IPS-18c (cell line): ENCODE measurements around the gene MT2A.
"Not testable (repeated sequence)": the region's sequence is repeated elsewhere in the genome, so short reads cannot be mapped to it uniquely, and the experiment has no call there.

Source experiments
- H3K4me3 ChIP-seq: 2 replicates; pipeline ENCODE4 v1.7.0; 2013; ENCODE audit warnings: low read depth, mild to moderate bottlenecking, low read length, moderate library complexity; ENCODE audit not compliant: insufficient read depth
- H3K9me3 ChIP-seq: one replicate; pipeline ENCODE4 v1.6.1; 2013; ENCODE audit warnings: mild to moderate bottlenecking, low read length, moderate library complexity; ENCODE audit not compliant: control insufficient read depth, insufficient read depth

The MT2A gene

DNA sequence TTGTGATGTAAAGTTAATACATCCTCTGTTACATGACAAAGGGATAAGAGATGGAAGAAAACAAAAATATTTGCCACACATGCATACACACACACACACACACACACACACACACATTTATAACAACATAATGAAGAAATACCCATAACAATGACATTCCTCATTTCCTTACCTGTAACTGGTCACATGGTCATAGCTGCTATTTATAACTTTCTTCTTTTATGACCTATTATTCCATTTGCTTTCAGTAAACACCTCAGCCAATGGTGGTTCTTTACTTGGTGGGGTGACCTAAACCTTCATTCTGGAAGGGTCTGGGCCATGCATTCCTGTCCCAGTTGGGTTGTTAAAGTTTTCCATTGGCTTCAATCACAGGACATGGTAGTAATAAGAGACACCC is 5.3 kb downstream of the MT2A start:
- no peaks in the 10 kb centered on the region for H3K9me3 ChIP-seq
- H3K4me3 ChIP-seq, result no peak overlapping the region

DNA sequence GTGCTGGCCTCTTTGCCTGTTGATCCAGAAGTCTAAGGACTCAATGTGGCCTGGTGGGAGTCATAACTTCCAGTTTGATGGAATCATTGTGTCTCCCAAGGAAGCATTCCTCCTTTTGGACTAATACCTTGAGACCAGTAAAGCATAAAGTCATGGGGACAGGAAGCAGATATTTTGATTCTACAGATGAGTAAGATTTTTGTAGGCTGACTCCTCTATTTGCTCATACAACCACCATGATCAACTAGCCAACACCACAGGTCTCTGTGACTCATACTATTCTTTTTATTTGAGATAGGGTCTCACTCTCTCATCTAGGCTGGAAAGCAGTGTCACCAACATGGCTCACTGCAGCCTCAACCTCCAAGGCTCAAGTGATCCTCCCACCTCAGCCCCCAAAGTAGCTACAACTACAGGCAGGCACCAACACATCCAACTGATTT is 6.2 kb downstream of the MT2A start:
- Histone ChIP-seq H3K4me3 (no peak overlapping the region), H3K9me3 (no peaks in the 10 kb centered on the region)

DNA sequence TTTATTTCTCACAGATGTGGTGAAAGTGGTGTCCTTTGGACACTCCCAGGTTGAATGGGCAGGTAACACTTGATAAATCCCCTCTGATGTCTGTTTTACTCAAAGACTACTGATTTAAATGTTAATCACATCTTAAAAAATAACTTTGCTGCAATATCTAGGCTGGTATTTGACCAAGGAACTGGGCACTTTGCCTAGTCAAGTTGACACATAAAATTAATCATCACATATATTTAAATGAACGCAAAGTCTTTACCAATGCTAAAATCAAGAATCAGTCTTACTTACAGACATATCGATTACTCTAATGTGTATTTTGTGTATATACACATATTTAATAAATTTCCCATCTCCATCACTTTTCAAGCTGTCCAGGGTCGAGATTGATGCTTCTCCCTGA is 7.0 kb downstream of the MT2A start:
- Histone ChIP-seq H3K4me3 (no peak overlapping the region), H3K9me3 (no peaks in the 10 kb centered on the region)

DNA sequence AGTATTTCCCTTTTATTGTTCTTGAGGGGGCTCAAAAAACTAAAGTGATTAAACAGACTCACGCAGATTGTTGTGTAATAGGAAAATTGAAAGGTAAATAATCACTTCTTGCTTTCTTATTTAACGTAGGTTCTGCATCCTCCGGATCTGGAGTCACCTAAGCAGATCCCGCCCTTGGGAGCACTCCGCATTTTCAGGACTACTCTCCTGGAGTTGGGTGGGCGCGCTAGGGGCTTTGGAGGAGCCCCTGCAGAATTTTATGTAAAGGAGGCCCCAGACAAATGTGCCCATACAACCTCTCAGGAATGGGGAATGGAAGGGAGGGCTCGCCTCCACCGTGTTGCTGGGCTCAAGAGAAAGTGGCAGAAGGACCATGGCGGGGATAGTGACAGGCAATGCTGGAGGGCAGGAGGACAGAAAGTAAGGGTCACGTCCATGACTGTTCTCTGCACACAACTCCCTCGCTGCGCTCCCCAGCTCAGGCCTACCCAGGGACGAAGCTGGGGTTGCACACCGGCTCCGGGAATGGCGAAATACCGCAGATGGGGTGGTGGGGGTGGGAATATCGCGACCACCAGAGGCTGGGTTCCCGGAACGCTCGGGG is 8.3 kb downstream of the MT2A start:
- peak overlapping the region; percentile 57 for H3K4me3 ChIP-seq

DNA sequence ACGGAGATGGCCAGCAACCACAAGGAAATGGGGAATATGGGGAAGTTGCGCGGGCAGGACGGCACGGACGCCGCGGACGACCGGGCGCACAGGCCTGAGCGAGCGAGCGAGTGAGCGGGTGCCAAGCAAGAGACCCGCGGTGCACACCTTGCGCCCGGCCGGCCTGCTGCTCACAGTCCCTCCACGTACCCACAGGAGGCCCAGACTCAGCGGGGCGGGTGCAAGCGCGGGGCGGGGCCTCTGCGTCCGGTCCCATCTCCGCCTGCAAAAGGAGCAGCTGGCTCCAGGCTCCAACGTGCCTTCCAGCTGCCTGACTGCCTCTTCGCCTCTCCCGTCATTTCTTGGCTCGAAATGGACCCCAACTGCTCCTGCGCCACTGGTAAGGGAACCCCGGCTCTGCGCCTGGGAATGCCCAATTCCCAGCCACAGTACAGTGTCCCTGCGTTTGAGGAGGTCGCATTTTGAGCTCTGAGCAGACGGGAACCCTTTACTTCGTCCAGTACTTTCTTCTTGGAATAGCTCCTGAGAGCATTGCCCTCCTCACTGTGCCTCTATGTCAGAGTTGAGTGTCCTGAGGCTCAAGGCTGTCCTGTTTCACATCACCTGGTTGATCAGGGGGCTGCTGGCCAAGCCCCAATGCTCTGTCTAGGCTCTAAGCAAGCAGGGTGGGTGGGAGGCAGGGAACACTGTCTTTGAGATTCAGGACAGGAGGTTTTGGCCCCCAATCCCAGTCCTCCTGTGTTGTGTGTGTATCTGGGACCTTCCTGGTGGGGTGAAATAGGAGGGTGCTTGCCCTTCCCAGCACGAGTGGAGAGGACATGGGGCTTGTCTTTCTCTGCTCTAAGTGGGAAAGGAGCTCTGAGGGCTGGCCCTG is 9.1 kb downstream of the MT2A start:
- Histone ChIP-seq H3K9me3 (no peaks in the 10 kb centered on the region), H3K4me3 (peak overlapping the region; percentile 57)

More for the DNA sequence above, 8.3 kb downstream of the MT2A start:
- no peaks in the 10 kb centered on the region for H3K9me3 ChIP-seq

DNA sequence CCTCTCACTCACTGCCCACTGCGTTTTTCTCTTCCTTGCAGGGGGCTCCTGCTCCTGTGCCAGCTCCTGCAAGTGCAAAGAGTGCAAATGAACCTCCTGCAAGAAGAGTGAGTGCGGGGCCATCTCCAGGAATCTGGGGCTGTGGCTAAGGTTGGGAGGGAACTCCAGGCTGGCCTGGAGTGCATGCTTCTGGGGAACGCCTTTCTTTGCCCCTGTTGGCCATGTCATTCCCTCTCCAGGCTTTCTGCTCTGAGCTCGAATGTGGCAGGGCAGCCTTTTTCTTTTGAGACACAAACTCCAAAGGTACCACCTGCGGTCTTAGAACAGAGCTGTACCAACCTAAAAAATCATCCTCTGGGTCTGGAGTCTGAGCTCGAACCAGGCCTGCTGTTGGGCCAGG is 9.8 kb downstream of the MT2A start:
- Histone ChIP-seq H3K9me3 (no peaks in the 10 kb centered on the region), H3K4me3 (no peak overlapping the region)

DNA sequence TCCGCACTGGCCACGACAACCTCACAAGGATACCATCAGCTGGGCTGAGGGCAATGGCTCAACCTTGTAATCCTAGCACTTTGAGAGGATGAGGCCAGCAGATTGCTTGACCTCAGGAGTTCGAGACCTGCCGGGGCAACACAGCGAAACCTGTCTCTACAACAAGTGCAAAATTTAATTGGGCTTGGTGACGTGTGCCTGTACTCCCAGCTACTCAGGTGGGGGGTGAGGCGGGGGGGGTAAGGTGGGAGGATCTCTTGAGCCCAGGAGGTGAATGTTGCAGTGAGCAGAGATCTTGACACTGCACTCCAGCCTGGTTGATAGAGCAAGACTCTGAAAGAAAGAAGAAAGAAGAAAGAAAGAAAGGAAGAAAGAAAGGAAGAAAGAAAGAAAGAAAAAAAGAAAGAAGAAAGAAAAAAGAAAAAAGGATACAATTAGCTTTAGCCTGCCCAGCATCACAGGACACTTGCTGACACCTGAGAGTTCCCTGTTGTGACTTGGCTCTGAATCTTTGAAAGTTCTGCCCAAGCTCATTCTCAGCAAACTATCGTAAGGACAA is 12.0 kb downstream of the MT2A start:
- Histone ChIP-seq H3K9me3 (no peaks in the 10 kb centered on the region), H3K4me3 (no peak overlapping the region)

DNA sequence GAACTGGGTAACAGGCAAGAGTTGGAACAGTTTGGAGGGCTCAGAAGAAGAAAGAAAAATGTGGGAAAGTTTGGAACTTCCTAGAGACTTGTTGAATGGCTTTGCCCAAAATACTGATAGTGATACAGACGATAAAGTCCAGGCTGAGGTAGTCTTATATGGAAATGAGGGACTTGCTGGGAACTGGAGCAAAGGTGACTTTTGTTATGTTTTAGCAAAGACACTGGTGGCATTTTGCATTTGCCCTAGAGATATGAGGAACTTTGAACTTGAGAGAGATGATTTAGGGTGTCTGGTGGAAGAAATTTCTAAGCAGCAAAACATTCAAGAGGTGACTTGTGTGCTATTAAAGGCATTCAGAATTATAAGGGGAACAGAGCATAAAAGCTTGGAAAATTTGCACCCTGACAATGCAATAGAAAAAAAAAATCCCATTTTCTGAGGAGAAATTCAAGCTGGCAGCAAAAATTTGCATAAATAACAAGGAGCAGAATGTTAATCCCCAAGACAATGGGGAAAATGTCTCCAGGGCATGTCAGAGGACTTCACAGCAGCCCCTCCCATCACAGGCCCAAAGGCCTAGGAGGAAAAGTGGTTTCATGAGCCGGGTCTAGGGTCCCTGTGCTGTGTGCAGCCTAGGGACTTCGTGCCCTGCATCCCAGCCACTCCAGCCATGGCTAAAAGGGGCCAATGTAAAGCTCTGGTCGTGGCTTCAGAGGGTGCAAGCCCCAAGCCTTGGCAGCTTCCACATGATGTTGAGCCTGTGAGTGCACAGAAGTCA is 13.5 kb downstream of the MT2A start:
- not testable (repeated sequence) for H3K4me3 ChIP-seq, H3K9me3 ChIP-seq

DNA sequence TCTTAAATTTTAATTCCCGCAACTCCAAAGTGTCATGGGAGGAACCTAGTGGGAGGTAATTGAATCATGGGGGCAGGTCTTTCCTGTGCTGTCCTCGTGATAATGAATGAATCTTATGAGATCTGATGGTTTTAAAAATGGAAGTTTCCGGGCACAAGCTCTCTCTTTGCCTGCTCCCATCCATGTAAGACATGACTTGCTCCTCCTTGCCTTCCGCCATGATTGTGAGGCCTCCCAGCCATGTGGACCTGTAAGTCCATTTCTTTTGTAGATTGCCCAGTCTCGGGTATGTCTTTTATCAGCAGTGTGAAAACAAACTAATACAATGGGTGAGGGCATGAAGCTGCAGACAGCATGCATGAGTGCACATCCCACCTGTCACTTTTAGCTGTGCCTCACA is 14.8 kb downstream of the MT2A start:
- not testable (repeated sequence) for H3K9me3 ChIP-seq, H3K4me3 ChIP-seq

DNA sequence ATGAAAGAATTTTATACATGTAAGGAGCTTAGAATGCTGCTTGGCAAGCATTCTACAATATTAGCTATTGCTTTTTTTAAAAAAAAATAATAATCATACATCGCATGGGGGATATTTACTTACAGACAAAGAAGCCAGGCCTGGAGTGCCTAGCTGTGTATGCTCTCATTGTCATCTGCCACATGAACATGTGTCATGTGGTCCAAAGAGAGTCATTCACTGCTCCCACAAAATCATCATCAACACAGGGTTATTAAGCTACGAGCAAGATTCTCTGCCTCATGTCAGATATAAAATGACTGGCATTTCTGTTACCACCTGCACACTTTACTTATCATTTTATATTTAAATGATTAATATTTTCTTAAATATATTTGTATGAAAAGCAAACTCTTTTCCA is 15.3 kb downstream of the MT2A start:
- no peak overlapping the region for H3K4me3 ChIP-seq
- H3K9me3 ChIP-seq, result no peaks in the 10 kb centered on the region

DNA sequence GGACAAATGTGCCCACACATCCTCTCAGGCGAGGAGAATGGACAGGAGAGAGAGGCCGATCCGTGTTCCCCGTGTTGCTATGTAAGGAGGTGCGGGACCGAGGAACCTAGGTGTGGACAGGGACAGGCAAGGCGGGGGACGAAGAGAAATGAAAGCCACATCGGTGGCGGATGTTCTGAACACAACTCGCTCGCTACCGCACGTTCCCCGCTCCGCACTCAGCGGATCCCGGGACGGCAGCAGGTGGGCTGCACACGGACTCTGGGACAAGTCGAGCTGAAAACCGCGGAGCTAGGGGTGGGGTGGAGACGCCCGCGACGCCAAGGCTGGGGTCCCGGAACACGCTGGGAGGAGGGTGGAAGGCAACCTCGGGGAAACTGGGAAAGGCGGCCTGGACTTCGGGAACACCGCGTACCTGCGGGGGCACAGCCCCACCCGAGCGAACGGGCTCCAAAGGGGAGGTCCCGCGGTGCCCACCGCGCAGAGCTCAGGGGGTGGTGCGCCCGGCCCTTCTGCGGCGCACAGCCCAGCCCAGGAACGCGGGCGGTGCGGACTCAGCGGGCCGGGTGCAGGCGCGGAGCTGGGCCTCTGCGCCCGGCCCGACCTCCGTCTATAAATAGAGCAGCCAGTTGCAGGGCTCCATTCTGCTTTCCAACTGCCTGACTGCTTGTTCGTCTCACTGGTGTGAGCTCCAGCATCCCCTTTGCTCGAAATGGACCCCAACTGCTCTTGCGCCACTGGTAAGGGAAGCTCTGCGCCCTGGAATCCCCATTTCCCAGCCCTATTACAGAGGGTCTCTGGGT is 17.0 kb downstream of the MT2A start, which contains the start of gene MT1E:
TSS of gene MT1E (plus strand) at position 642 of the 803 bp plus-strand sequence. CDS start at position 713, 71 bp downstream.
- Histone ChIP-seq H3K9me3 (no peaks in the 10 kb centered on the region), H3K4me3 (peak within 1 kb of the TSS; percentile 64)

DNA sequence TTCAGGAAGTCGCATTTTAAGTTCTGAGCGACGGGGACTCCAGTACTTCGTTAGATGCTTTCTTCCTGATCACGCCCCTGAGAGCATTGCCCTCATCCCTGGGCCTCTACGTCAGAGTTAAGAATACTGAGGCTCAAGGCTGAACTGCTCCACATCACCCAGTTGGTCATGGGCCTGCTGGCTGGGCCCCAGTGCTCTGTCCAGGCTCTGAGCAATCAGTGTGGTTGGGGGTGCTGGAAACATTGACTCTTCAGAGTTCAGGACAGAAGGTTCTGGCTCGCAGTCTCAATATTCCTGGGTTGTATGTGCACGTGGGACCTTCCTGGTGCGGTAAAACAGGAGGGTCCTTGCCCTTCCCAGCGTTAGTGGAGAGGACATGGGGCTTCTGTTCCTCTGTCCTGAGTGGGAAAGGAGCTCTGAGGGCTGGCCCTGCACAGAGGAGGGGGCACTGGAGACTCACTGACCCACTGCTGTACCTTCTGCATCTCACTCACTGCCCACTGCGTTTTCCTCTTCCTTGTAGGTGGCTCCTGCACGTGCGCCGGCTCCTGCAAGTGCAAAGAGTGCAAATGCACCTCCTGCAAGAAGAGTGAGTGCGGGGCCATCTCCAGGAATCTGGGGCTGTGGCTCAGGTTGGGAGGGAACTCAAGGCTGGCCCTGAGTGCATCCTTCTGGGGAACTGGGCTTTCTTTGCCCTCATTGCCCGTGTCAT is 17.7 kb downstream of the MT2A start:
- Histone ChIP-seq H3K9me3 (no peaks in the 10 kb centered on the region), H3K4me3 (peak overlapping the region; percentile 64)

DNA sequence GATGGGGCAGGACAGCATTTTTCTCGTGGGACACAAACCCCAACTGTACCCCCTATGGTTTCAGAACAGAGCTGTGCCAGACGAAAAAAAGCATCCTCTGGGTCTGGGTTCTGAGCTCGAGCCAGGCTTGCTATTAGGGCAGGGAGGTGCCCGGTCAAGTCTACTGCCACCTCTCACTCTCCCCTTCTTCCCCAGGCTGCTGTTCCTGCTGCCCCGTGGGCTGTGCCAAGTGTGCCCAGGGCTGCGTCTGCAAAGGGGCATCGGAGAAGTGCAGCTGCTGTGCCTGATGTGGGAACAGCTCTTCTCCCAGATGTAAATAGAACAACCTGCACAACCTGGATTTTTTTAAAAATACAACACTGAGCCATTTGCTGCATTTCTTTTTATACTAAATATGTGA is 18.3 kb downstream of the MT2A start:
- Histone ChIP-seq H3K9me3 (no peaks in the 10 kb centered on the region), H3K4me3 (no peak overlapping the region)

DNA sequence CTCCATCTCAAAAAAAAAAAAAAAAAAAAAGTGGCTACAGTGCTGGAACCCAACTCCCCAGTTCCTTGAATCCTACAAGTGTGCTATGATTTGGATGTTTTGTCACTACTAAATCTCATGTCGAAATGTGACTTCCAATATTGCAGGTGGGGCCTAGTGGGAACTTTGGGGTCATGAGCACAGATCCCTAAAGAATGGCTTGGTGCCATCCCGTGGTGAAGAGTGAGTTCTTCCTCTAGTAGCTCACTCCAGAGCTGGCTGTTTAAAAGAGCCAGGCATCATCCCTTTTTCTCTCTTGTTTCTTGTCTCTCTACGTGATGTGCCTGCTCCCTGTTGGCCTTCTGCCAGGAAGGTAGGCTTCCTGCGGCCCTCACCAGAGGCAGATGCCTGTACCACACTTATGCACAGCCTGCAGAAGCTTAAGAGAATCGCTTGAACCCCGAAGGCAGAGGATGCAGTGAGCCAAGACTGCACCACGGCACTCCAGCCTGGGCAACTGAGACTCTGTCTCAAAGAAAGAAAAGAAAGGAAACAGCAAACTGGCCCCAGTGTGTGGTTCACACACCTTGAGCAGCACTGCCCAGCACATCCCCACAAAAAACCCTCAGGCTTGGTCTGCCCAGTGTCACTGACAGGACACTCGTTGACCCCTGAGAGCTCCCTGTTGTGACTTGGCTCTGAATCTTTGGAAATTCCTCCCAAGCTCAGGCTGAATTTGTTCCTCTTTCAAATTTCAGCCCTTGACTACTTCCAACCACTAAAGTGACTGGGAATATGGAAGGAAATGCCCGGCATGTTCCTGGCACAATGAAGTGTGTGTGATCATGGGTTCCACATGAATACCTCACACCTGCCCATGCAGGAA is 20.3 kb downstream of the MT2A start:
- Histone ChIP-seq H3K4me3 (no peak overlapping the region), H3K9me3 (no peaks in the 10 kb centered on the region)

DNA sequence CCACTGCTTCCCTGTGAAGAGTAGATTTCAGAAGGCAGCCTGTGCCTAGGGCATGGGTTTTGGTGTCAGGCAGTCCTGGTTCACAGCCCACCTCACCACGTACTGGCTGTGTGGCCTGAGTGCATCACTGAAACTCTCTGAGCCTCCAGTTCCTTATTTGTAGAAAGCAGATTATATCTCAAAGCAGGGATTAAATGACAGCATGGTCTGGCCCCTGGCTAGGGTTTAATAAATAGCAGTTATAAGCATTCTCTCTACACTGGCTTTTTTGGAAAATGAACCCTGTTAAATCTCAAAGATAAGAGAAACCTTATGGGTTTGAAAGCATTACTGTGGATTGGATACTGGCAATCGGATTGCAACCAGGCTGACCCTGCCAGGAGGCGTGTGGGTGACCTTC is 21.1 kb downstream of the MT2A start:
- Histone ChIP-seq H3K9me3 (no peaks in the 10 kb centered on the region), H3K4me3 (no peak overlapping the region)
